Skin epidermis (tissue), 12 donors: ENCODE measurements around the gene BABAM2.
"Not testable (repeated sequence)": the region's sequence is repeated elsewhere in the genome, so short reads cannot be mapped to it uniquely, and the experiment has no call there.

Source experiments
- H3K27ac ChIP-seq, 21 experiments: fragments of 200-600 bp; sonication (generic) in 11 of 21; one replicate each; pipeline ENCODE4 v1.5.0; 2020; ENCODE audit warnings: mild to moderate bottlenecking in 3 of 21, inconsistent platforms in 2 of 21, moderate library complexity in 2 of 21
- H3K4me3 ChIP-seq, 7 experiments: fragments of 200-600 bp; sonication (generic) in 2 of 7; one replicate each; pipeline ENCODE4 v1.5.0; 2020; ENCODE audit warnings: inconsistent platforms in 2 of 7, mild to moderate bottlenecking in 2 of 7, moderate library complexity in 1 of 7

The BABAM2 gene

GRCh38 chr2:27890146-27890923 is at the start of gene BABAM2, which contains the start of gene RBKS:
Gene BABAM2, plus strand, starts transcription at chr2:27890729. Its CDS starts 3,828 bp downstream, at chr2:27894557.
Gene RBKS, minus strand, starts transcription at chr2:27890387. Its CDS starts 42 bp downstream, at chr2:27890345.
- H3K27ac ChIP-seq = peak within 1 kb of the TSS; percentile 90 to 99 (median 97)

DNA sequence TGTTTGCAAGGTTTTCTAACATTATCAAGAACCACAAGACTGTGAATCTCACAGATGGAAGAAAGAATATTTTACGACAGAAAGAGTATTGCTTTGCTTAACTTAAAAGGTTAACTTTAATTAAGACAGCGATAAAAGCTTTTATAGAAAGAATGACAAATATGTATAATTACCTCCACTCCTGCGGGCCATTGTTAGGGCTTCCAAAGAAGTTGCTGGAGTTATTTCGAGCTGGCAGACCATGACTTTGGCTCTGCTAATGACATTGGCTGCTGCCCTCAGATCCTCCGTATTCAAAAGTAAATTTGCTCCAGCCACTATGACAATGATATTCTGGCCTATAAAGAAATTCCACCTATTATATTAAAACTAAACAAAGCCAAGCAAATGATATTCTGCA is 47.6 kb upstream of the BABAM2 start:
- Histone ChIP-seq H3K4me3 (no peak overlapping the region), H3K27ac (no peak overlapping the region)

More at GRCh38 chr2:27890146-27890923, at the start of gene BABAM2, which contains the start of gene RBKS:
- peak within 1 kb of the TSS; percentile 54 to 79 (median 68) for H3K4me3 ChIP-seq

GRCh38 chr2:27843992-27844391 is 46.5 kb upstream of the BABAM2 start:
- H3K4me3 ChIP-seq = no peak overlapping the region
- no peak overlapping the region for H3K27ac ChIP-seq

GRCh38 chr2:27844821-27845255 is 45.7 kb upstream of the BABAM2 start:
- Histone ChIP-seq H3K27ac (peak overlapping the region in 2 of 21 experiments; percentile 12 to 33), H3K4me3 (no peak overlapping the region)

GRCh38 chr2:27847333-27847732 is 43.2 kb upstream of the BABAM2 start:
- no peak overlapping the region for H3K4me3 ChIP-seq
- H3K27ac ChIP-seq = no peak overlapping the region

DNA sequence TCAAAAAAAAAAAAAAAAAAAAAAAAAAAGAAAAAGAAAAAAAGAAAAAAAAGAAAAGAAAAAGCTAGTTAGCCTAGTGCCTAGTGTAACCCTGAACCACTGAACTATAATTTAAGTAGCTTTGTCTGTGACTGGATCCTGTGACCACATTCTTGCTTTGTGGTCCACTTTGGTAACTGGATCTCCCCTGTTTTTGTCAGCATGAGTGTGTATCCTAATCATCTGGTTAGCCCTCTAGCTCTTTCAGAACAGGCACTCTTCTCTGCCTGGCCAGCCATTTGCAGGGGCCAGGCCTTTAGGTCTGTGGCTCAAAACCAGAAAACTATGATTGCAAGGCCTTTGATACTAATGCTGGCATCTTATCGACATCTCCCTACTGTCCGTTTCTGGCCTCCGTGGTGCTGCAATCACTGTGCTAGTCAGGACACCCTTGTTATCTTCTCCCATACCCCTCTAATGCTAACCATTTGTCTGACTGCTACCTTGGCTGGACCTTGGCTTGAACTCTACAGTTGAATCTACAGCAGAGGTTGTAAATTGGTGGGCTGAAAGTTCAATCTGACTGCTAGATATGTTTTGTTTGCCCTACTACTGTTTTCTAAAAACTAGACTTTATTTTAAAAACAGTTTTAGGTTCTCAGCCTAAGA is 40.8 kb upstream of the BABAM2 start:
- Histone ChIP-seq H3K4me3 (no peak overlapping the region), H3K27ac (no peak overlapping the region)

- H3K27ac ChIP-seq = no peak overlapping the region
- no peak overlapping the region for H3K4me3 ChIP-seq
These were observed 37.8 kb upstream of the BABAM2 start for GRCh38 chr2:27852691-27853090.

GRCh38 chr2:27854229-27854862 is 36.2 kb upstream of the BABAM2 start:
- Histone ChIP-seq H3K4me3 (no peak overlapping the region), H3K27ac (no peak overlapping the region)

DNA sequence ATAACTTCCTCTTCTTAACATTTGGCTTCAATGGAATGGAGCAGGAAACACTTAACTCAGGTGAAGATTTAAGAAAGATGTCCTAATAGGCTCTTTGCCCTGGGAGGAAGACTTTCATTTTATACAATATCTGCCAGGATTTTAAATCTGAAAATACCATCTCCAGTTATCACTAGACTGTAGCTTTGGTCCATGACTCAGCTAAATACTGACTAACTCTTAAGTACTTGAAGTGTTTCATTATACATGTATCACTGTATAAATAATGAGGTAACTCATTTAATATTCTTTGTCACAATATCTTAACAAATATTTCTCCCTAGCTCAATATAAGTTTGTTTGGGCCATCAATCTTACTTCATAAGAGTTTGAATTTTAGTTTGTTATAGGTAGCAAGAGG is 35.1 kb upstream of the BABAM2 start:
- no peak overlapping the region for H3K4me3 ChIP-seq
- H3K27ac ChIP-seq = no peak overlapping the region

- Histone ChIP-seq H3K4me3 (no peak overlapping the region), H3K27ac (no peak overlapping the region)
These were observed 34.1 kb upstream of the BABAM2 start for GRCh38 chr2:27856386-27856785.

GRCh38 chr2:27856956-27857355 is 33.6 kb upstream of the BABAM2 start:
- Histone ChIP-seq H3K4me3 (no peak overlapping the region), H3K27ac (no peak overlapping the region)

GRCh38 chr2:27857417-27858172 is 32.9 kb upstream of the BABAM2 start:
- Histone ChIP-seq H3K27ac (no peak overlapping the region), H3K4me3 (no peak overlapping the region)

- Histone ChIP-seq H3K4me3 (no peak overlapping the region), H3K27ac (no peak overlapping the region)
These were observed 30.4 kb upstream of the BABAM2 start for GRCh38 chr2:27860111-27860510.

DNA sequence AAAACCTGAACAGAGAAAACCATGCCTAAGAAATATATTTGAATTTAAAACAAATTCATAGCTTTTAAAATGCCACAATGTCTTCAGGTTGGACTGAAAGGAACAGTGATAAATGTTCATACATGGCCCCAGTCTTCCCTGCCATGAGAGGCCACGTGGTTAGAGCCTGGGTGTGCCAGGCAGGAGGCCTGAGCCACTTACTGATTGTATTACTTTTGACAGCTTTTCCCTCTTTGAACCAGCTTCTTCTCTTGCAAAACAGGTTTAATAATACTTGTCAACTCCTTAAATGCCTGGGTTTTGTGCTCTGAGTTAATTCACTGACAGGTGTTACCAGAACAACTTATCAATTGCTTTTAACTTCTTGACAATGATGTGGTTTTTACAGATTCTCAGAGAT is 27.4 kb upstream of the BABAM2 start:
- Histone ChIP-seq H3K4me3 (no peak overlapping the region), H3K27ac (no peak overlapping the region)

GRCh38 chr2:27863955-27864354 is 26.6 kb upstream of the BABAM2 start:
- not testable (repeated sequence) for H3K4me3 ChIP-seq, H3K27ac ChIP-seq

DNA sequence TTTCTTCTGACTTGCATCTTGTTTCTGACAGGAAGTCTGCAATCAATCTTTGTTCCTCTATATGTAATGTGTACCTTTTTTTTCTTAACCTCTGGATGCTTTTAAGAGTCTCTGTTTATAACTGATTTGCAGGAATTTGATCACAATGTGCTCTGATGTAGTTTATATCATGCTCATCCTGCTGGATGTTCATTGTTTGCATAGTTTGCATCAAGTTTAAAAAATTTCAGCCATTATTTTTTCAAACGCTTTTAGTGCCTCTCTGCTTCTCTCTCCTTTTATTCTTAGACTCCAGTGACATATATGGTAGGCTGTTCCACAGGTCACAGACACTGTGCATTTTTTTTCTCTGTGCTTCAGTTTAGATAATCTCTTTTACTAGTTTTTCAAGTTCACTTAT is 24.3 kb upstream of the BABAM2 start:
- H3K4me3 ChIP-seq = no peak overlapping the region
- H3K27ac ChIP-seq = no peak overlapping the region

- no peak overlapping the region for H3K4me3 ChIP-seq
- H3K27ac ChIP-seq = no peak overlapping the region
These were observed 20.8 kb upstream of the BABAM2 start for GRCh38 chr2:27869763-27870162.

- Histone ChIP-seq H3K4me3 (no peak overlapping the region), H3K27ac (no peak overlapping the region)
These were observed 19.8 kb upstream of the BABAM2 start for GRCh38 chr2:27870724-27871123.

GRCh38 chr2:27871802-27872201 is 18.7 kb upstream of the BABAM2 start:
- Histone ChIP-seq H3K4me3 (no peak overlapping the region), H3K27ac (no peak overlapping the region)

GRCh38 chr2:27873091-27873490 is 17.4 kb upstream of the BABAM2 start:
- H3K4me3 ChIP-seq = no peak overlapping the region

More at GRCh38 chr2:27873091-27873490, 17.4 kb upstream of the BABAM2 start:
- no peak overlapping the region for H3K27ac ChIP-seq
